ENCODE measurements around the gene TRIM3.

GRCh38 chr11:6468712-6469495, 4.8 kb downstream of the TRIM3 start:
- TF ChIP-seq GATA3 (IDR thresholded peaks at IDR 0.05; ENCODE audit: low read depth, low read length): no peak
- no peak for TF ChIP-seq GATA2 (IDR thresholded peaks at IDR 0.05; ENCODE audit: low read depth, low read length)
